Chondrocyte (in vitro differentiated cells): ENCODE results near the gene FEZF2. TPM values are rescaled to one million over a fixed set of nuclear protein-coding genes. Genes with fewer than 3 reads are reported as not detected.

Experiments
- DNase-seq: peaks from one replicate; pipeline ENCODE4 v3.0.0; 2021; ENCODE audit warnings: mixed read lengths, low spot score
- H3K27ac Mint-ChIP-seq: one replicate; pipeline ENCODE4 v1.8.0; 2021; ENCODE audit warnings: mild to moderate bottlenecking, moderate library complexity, mixed read lengths; ENCODE audit not compliant: unreplicated experiment
- H3K27me3 Mint-ChIP-seq: 2 replicates; pipeline ENCODE4 v1.8.0; 2021; ENCODE audit warnings: low read depth, mixed read lengths
- H3K36me3 Mint-ChIP-seq: 2 replicates; pipeline ENCODE4 v1.8.0; 2021; ENCODE audit warnings: low read depth, mixed read lengths
- H3K4me1 Mint-ChIP-seq: 2 replicates; pipeline ENCODE4 v1.8.0; 2021; ENCODE audit warnings: low read depth, mild to moderate bottlenecking, mixed read lengths
- H3K4me3 Mint-ChIP-seq: one replicate; pipeline ENCODE4 v1.8.0; 2021; ENCODE audit warnings: mild to moderate bottlenecking, moderate library complexity, mixed read lengths; ENCODE audit not compliant: unreplicated experiment
- H3K9me3 Mint-ChIP-seq: 2 replicates; pipeline ENCODE4 v1.8.0; 2021; ENCODE audit warnings: low read depth, mixed read lengths
- total RNA-seq: library from RNA; stranded (reverse); gene quantifications from 3 replicates; pipeline ENCODE4 v1.2.1, GENCODE V29; 2021
- TF ChIP-seq, protein P1 (sequence below): fragments of 200-600 bp; sonication (generic); IDR thresholded peaks from 2 replicates; pipeline ENCODE4 v1.5.0; 2021; ENCODE audit warnings: antibody characterized with exemption, mild to moderate bottlenecking, moderate library complexity

The FEZF2 gene
- total RNA-seq, 1 donor from 2014 or later = not detected

DNA sequence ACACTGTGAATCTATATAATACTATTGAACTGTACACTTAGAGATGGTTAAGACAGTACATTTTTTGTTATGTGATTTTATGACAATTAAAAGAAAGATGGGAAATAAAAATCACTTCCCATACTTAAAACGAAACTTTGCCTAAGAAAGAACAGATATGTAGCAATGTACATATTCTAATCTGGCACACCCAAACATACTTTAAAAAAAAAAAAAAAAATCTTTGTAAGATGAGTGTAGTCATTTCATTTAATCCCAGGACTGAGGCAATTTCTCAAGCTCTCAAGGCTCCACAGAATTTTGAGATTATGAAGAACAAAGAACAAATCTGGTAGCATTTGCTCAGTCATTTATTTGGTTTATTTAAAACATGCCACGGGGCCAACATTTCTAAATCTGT lies 40.3 kb upstream of the FEZF2 start:
- TF ChIP-seq, protein P1, sequence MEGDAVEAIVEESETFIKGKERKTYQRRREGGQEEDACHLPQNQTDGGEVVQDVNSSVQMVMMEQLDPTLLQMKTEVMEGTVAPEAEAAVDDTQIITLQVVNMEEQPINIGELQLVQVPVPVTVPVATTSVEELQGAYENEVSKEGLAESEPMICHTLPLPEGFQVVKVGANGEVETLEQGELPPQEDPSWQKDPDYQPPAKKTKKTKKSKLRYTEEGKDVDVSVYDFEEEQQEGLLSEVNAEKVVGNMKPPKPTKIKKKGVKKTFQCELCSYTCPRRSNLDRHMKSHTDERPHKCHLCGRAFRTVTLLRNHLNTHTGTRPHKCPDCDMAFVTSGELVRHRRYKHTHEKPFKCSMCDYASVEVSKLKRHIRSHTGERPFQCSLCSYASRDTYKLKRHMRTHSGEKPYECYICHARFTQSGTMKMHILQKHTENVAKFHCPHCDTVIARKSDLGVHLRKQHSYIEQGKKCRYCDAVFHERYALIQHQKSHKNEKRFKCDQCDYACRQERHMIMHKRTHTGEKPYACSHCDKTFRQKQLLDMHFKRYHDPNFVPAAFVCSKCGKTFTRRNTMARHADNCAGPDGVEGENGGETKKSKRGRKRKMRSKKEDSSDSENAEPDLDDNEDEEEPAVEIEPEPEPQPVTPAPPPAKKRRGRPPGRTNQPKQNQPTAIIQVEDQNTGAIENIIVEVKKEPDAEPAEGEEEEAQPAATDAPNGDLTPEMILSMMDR = no peak
- H3K9me3 Mint-ChIP-seq = no peaks in the 10 kb centered on the region
- H3K27me3 Mint-ChIP-seq = peaks cover 34% of the 10 kb centered on the region
- no peak overlapping the region for H3K27ac Mint-ChIP-seq
- peaks cover 2% of the 10 kb centered on the region for H3K36me3 Mint-ChIP-seq
- DNase-seq = no peak
- H3K4me1 Mint-ChIP-seq = peaks cover 4% of the 10 kb centered on the region
- no peak overlapping the region for H3K4me3 Mint-ChIP-seq

DNA sequence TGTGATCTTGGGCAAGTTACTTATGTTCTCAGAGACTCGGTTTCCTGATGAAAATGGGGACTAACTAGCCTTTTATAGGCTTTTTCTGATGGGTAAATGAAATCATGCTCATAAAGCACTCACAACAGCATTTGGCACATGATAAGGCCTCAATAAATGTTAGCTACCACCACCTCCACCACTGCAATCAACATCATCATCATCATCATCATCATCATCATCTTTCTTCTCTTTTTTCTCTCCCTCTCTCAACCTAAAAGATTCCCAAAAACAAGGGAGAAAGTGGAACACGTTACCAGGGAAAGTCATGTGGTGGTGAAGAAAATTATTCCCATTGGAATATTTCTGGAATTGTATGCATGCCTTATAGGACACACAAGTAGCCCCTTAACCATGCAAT lies 33.6 kb upstream of the FEZF2 start:
- Mint-ChIP-seq H3K27me3 (peaks cover 36% of the 10 kb centered on the region), H3K36me3 (no peaks in the 10 kb centered on the region), H3K27ac (no peak overlapping the region), H3K4me3 (no peak overlapping the region), H3K9me3 (no peaks in the 10 kb centered on the region), H3K4me1 (no peaks in the 10 kb centered on the region)
- TF ChIP-seq, protein P1 = no peak
- no peak for DNase-seq

DNA sequence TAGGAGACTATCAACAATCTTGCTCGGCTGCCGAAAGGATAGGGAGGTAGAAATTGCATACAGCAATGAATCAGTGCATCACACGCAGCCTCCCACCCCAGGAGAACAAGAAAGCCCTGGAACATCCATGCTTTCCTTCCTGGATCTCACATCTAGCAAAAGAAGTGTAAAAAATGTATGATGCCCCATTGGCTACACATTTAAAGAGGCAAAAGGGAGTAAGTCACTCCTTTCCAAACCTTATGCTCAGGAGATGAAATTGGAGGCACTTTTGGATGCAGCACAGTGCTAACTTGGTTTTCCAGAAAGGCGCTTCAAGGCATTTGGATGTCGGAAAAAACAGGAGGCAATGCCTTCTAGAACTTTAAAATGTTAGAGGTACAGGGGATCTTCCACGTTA lies 32.2 kb upstream of the FEZF2 start:
- H3K9me3 Mint-ChIP-seq = no peaks in the 10 kb centered on the region
- no peak for DNase-seq
- H3K4me1 Mint-ChIP-seq = no peaks in the 10 kb centered on the region
- TF ChIP-seq, protein P1 = no peak
- H3K27ac Mint-ChIP-seq = no peak overlapping the region
- no peak overlapping the region for H3K4me3 Mint-ChIP-seq
- H3K36me3 Mint-ChIP-seq = no peaks in the 10 kb centered on the region
- peaks cover 41% of the 10 kb centered on the region for H3K27me3 Mint-ChIP-seq

DNA sequence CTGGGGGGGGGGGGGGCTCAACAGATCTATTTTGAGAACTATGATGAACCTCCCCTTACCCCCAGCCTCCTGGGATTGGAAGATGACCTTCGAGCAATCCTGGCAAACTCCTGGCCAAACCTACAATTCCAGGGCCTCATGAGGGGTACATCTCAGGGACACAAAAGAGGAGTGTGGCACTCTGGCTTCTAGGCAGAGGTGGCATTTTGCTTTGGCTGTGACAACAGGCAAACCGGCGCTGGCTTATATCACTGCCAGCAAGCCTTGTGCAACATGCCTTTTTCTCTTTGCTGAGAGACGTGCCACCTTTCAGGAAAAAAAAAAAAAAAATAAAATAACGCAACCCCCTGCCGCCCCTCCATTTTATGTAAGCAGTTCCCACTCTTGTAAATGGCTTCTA lies 31.8 kb upstream of the FEZF2 start:
- no peaks in the 10 kb centered on the region for H3K36me3 Mint-ChIP-seq
- no peak for DNase-seq
- TF ChIP-seq, protein P1 = no peak
- peaks cover 39% of the 10 kb centered on the region for H3K27me3 Mint-ChIP-seq
- H3K4me1 Mint-ChIP-seq = no peaks in the 10 kb centered on the region
- no peaks in the 10 kb centered on the region for H3K9me3 Mint-ChIP-seq
- H3K4me3 Mint-ChIP-seq = no peak overlapping the region
- no peak overlapping the region for H3K27ac Mint-ChIP-seq

DNA sequence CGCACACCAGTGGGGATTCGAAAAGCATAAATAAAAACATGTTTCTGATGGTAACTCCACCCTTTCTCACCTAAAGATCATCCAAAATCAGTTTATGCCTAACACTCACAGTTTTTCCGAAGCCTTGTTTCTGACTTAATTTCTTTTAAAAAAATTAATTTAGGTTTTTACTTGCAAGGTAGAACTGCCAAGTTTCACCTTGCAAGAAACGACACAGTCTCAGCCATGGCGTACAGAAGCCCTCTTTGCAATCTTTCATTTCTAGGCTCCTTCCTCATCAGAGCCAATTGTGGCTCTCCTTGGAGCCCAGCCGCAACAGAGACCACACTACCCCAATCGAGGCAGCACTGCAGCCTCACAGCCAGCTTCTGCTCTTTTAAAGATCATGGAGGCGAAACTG lies 31.0 kb upstream of the FEZF2 start:
- Mint-ChIP-seq H3K27me3 (peaks cover 38% of the 10 kb centered on the region), H3K4me3 (no peak overlapping the region), H3K36me3 (no peaks in the 10 kb centered on the region), H3K27ac (no peak overlapping the region), H3K4me1 (no peaks in the 10 kb centered on the region), H3K9me3 (no peaks in the 10 kb centered on the region)
- TF ChIP-seq, protein P1 = no peak
- no peak for DNase-seq
